GM19455 (cell line): Measurements from ENCODE around the gene TOB1.

Experiments used
- ATAC-seq: cut with Tn5 transposase; IDR thresholded peaks from one replicate; pipeline ENCODE4 v1.9.1; 2021; ENCODE audit not compliant: unreplicated experiment

Gene TOB1, protein sequence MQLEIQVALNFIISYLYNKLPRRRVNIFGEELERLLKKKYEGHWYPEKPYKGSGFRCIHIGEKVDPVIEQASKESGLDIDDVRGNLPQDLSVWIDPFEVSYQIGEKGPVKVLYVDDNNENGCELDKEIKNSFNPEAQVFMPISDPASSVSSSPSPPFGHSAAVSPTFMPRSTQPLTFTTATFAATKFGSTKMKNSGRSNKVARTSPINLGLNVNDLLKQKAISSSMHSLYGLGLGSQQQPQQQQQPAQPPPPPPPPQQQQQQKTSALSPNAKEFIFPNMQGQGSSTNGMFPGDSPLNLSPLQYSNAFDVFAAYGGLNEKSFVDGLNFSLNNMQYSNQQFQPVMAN

DNA sequence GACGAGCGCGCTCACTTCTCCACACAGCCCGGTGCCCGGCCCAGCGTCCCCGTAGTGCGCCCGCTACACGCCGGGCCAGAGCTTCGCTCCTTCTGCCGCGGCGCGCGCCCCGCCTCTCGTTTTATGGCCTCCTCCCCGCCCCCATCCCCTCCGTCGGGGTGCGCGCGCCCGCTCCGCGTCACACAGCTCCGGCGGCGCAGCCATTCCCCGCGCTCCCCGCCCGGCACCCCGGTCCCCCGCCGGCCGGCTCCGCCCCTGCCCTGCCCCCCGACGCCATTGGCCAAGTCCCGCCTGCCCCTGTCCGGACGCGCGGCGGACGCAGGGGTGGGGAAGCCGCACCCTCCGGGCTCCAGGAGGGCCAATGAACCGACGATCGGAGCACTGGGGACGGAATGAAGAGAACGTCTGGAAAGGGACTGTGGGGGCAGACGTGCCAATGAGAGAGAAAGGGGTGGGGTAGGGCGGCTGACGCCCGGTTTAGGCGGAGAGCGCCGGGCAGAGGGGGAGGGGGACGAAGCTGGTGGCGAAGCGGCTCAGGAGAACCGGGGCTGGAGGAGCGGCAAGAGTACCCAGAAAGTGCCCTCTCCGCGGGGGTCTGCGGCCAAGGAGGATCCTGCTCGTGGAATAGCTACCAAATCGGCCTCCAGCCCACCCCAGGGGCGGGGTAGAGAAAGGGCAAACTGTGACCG, at the start of gene TOB1:
Gene TOB1 (minus strand): TSS at position 94 of the 689 bp plus-strand sequence. CDS start 2,337 bp downstream, outside the sequence.
- peak; percentile 64 for ATAC-seq

DNA sequence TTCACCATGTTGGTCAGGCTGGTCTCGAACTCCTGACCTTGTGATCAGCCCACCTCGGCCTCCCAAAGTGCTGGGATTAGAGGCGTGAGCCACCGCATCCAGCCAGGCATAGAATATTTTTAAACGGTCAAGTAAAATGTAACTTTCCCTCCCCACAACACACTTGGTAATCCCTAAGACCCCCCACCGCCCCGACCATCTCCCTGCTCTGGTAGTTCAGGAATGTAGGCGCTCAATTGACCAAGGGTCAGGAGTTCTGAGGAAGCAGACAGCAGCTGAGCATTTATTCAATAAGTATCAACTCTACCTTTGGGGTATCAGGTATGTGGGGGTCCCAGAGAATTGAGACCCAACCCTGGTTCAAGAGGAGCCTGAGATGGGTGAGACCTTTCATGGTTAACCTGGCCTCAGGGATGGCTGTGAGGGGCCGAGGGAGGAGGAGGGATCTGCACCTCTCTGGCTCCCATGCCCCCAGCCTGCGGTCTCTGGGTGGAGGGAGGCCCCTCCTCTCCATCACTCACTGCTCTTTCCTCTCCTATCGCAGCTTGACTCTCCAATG, 48.4 kb upstream of the TOB1 start:
- ATAC-seq: no peak

DNA sequence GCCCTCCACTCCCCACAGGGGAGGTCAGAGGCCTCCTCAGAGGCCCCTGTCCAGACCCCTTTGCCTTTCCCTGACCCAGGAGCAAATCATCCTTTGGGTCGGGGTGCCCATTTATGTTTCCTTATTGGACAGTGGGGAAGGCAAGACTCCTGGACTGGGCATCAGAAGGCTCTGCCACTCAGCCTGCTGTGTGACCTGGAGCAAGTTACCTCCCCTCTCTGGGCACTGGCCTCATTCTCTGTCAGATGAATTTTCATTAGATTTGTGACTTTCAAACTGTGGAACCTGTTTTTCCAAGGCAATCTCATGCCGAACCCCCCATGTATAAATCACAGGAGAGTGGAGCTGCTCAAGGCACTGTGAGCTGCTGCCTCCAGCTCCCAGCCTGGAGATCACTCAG, 47.0 kb upstream of the TOB1 start:
- ATAC-seq: no peak

DNA sequence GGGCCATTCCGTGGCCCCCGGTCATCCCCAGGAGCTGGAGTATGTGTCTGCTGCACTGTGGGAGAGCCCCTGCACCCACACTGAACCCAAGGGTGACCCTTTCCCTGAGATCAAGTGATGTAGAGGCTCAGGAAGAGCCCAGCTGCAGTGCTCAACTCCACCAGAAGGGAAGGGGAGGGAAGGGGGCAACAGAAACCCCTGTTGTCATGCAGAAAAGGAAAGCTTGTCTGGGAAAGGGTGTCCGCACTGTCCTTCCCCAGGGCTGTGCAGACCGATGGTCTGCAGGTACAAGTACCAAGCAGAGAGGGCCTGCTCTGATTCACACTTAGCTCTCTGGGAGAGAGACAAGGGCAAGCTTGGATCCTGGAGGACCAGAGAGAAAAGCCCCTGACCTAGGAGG, 45.7 kb upstream of the TOB1 start:
- ATAC-seq: no peak

DNA sequence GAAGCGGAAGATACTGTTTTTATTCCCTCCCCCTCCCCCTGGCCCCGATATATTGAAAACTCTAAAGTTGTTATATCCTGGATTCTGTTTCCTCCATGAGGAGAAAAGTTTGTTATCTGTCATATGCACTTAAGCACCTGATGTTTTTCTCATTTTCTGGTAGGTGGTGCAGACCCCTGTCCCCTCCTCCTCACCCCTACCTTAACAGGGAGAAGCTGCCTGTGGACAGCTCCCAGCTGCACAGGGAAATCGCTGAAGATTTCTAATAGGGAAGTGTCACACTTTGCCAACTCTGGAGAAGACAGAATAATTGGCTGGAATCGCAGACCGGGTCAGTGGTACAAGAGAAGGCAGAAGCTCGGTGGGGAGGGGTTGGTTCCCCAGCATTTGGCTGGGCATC, 45.3 kb upstream of the TOB1 start:
- ATAC-seq: no peak

GRCh38 chr17:50909765-50910605, 43.8 kb upstream of the TOB1 start:
- no peak for ATAC-seq

GRCh38 chr17:50908860-50909764, 43.0 kb upstream of the TOB1 start:
- no peak for ATAC-seq

DNA sequence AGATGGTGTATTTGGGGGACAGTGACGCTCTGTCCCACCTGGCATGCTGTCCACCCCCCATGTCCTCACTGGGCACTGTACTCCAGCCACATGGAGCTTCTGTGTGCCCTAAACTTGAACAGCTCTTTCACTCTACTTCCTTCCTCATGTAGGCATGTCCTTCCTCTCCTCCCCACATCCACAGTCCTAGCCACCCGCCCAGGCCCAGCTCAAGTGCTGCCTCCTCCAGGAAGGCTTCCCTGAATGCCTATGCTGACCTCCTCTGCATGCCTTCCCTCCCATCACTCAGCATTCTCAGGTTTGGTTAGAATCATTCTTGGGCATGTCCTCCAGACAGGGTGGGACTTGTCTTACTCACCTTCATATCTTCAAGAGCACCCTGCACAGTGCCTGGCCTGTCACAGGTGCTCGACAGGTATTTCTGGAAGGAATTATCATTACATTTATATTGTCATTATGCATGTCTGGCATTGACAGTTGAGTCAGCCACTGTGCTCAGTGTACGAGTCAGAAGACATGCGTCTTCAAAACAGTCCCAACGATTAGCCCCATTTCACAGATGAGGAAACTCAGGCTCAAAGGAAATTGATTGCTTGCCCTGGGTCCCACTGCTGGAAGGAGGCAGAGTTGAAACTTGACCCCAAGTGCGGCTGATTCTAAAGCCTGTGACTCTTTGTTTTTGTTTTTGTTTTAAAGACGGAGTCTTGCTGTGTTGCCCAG, 42.1 kb upstream of the TOB1 start:
- no peak for ATAC-seq

GRCh38 chr17:50906443-50906842, 40.3 kb upstream of the TOB1 start:
- no peak for ATAC-seq

DNA sequence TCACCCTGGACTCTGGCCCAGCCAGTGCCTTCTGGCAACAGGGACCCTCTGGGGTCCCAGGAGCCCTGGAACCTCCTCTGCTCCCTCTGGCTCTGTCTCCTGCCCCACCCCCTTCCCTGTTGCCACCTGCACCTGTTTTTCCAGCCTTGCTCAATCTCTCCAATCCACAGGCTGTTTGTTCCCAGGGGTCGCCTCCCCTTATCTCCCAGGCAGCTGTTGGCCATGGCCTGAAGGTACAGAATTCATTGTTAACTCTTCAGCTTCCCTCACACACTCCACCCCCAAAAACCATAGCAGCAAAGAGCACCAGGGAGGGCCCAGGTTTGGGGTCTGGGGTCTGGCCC, 39.3 kb upstream of the TOB1 start:
- no peak for ATAC-seq

DNA sequence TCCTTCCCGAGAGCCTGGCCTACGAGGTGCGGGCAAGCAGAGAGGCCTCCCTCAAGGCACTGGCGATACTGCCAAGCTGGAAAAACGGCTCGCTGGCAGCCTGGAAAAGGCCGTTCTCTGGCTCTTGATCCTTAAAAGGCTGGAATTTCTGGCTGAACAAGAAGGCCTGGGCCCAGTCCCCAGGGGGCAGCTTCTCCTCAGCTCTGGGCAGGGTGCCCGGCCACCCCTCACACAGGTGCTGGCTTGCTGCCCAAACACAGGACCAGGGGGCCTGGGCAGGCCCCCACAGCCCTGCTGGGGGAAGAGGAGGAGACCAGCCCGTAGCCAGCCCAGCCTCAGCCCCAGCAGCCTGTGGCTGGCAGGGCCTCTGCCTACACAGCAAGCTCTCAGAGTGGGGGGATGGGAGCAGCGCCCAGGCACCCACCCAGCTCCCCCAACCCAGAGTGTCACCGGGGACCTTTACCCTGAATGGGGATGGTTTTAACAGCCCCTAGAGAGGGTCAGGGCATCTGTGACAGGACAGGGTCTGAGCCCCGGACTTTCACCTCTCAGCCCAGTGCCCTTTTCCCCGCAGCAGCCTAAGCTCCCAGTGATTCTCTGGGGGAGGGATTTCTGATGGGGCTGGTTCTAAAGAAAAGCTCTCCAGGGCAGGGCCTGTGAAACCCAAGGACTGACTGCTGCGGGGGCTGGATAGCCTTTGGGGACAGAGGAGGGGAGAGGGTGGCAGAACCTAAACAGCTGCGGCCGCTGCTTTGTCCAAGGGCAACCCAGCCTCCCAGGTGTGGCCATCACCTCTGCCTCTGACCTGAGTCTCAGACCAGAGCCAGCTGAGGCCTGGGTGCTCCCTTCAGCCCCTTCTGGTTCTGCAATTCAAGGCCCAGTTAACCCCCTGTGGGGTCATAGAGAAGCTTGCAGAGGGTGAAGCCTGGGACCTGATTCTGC, 38.6 kb upstream of the TOB1 start:
- ATAC-seq: no peak

GRCh38 chr17:50903604-50904517, 37.7 kb upstream of the TOB1 start:
- ATAC-seq: peak; percentile 77

DNA sequence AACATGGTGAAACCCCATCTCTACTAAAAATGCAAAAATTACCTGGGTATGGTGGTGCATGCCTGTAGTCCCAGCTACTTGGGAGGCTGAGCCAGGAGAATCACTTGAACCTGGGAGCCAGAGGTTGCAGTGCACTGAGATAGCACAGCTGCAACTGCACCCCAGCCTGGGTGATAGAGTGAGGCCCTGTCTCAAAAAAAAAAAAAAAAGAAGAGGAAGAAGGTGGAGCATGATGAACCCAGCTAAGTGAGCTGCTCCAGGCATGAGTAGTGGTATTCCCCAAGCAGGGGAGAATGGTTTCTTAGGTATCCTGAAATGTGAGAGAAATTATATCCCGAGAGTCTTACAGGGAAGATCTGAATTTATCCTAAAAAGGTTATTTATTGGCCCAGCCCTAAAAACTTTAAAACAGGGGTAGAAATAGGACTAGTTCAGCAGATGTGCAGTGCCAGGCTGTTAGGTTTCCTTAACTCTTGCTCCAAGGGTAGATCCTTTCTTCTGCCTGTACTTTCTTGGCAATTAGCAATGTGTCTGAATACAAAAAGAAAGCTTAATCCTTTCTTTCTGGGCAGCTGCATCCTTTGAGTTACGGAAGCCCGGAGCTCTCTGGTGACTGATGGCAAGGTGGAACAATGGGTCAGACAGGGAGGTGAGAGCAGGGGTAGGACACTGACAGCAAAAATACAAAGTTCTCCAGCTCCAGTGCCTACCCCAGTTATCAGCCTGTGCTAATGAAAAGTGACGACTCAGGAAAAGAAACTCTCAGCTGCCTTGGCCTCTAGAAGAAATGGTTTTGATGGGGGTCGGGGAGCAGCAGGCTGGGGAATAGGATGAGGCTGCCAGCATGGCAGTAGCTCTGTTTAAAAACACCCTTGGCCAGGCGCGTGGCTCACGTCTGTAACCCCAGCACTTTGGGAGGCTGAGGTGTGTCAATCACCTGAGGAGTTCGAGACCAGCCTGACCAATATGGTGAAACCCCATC, 36.5 kb upstream of the TOB1 start:
- no peak for ATAC-seq

DNA sequence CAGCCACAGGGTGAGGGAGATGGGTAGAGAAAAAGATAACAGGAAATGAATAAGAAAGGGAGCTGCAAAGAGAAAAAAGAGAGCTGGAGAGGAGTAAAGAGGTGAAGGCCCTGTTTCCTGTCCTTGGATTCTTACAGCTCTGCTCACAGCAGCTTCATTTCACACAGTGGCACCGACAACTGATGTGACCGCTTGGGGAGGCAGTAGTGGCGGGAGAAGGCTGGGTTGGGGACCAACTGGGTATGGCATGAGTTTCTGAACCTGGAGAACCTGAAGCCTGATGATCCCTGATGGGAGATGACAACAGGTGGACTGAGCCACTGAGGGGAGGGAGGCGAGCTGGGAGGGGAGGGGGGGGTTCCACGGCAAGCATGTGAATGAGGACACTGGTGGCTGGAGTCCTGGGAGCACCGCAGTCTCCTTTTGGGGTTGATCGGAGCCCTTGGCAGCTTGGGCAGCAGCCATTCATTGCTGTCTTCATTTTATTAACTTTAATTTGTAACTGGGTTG, 34.3 kb upstream of the TOB1 start:
- ATAC-seq: no peak

- no peak for ATAC-seq
Observed at GRCh38 chr17:50899559-50900319, 33.6 kb upstream of the TOB1 start.
